ENCODE results near the gene H1-8.
"Not testable (repeated sequence)": the region's sequence is repeated elsewhere in the genome, so short reads cannot be mapped to it uniquely, and the experiment has no call there.

The H1-8 gene

GRCh38 chr3:129532261-129532660, 10.7 kb upstream of the H1-8 start:
- no peak for DNase-seq (ENCODE audit: low read depth in 3 of 3, low spot score in 1 of 3)

GRCh38 chr3:129533406-129533805, 9.6 kb upstream of the H1-8 start:
- DNase-seq (ENCODE audit: low read depth in 3 of 3, low spot score in 1 of 3): no peak

- no peak for DNase-seq (ENCODE audit: low read depth in 3 of 3, low spot score in 1 of 3)
Measured at GRCh38 chr3:129534428-129535027, 8.4 kb upstream of the H1-8 start.

GRCh38 chr3:129535075-129535474, 7.9 kb upstream of the H1-8 start:
- DNase-seq (ENCODE audit: low read depth in 3 of 3, low spot score in 1 of 3): no peak

- DNase-seq (ENCODE audit: low read depth in 3 of 3, low spot score in 1 of 3): no peak
Measured at GRCh38 chr3:129536374-129536667, 6.7 kb upstream of the H1-8 start.

GRCh38 chr3:129536804-129537203, 6.2 kb upstream of the H1-8 start:
- DNase-seq (ENCODE audit: low read depth in 3 of 3, low spot score in 1 of 3): no peak

- no peak for DNase-seq (ENCODE audit: low read depth in 3 of 3, low spot score in 1 of 3)
Measured at GRCh38 chr3:129539206-129539605, 3.8 kb upstream of the H1-8 start.

GRCh38 chr3:129540776-129541516, 2.0 kb upstream of the H1-8 start:
- no peak for DNase-seq (ENCODE audit: low read depth in 3 of 3, low spot score in 1 of 3)

- DNase-seq (ENCODE audit: low read depth in 3 of 3, low spot score in 1 of 3): no peak
Measured at GRCh38 chr3:129542747-129543146, 228 bp upstream of the H1-8 start.

- no peak for DNase-seq (ENCODE audit: low read depth in 3 of 3, low spot score in 1 of 3)
Measured at GRCh38 chr3:129543999-129544398, 1.0 kb downstream of the H1-8 start.

GRCh38 chr3:129545951-129546350, 3.0 kb downstream of the H1-8 start:
- DNase-seq (ENCODE audit: low read depth in 3 of 3, low spot score in 1 of 3): not testable (repeated sequence)

GRCh38 chr3:129547241-129547640, 4.3 kb downstream of the H1-8 start:
- no peak for DNase-seq (ENCODE audit: low read depth in 3 of 3, low spot score in 1 of 3)

- no peak for DNase-seq (ENCODE audit: low read depth in 3 of 3, low spot score in 1 of 3)
Measured at GRCh38 chr3:129548104-129548965, 5.4 kb downstream of the H1-8 start.

GRCh38 chr3:129549006-129549800, 6.2 kb downstream of the H1-8 start:
- DNase-seq (ENCODE audit: low read depth in 3 of 3, low spot score in 1 of 3): no peak

- no peak for DNase-seq (ENCODE audit: low read depth in 3 of 3, low spot score in 1 of 3)
Measured at GRCh38 chr3:129549805-129550204, 6.8 kb downstream of the H1-8 start.

GRCh38 chr3:129552287-129553050, 9.5 kb downstream of the H1-8 start:
- no peak for DNase-seq (ENCODE audit: low read depth in 3 of 3, low spot score in 1 of 3)

- DNase-seq (ENCODE audit: low read depth in 3 of 3, low spot score in 1 of 3): no peak
Measured at GRCh38 chr3:129553171-129553570, 10.2 kb downstream of the H1-8 start.

- DNase-seq (ENCODE audit: low read depth in 3 of 3, low spot score in 1 of 3): no peak
Measured at GRCh38 chr3:129553719-129554118, 10.7 kb downstream of the H1-8 start.

- DNase-seq (ENCODE audit: low read depth in 3 of 3, low spot score in 1 of 3): no peak
Measured at GRCh38 chr3:129554356-129555152, 11.6 kb downstream of the H1-8 start.

GRCh38 chr3:129555153-129555550, 12.2 kb downstream of the H1-8 start:
- no peak for DNase-seq (ENCODE audit: low read depth in 3 of 3, low spot score in 1 of 3)

All from stimulated activated CD4-positive, alpha-beta T cell treated with anti-CD3 and anti-CD28 coated beads, TNF-alpha, amount 100 ng/mL, for 1 hour (primary cell).